ENCODE results near the gene ZC3HAV1L.

GRCh38 chr7:139080905-139081304 lies 45.1 kb upstream of the ZC3HAV1L start:
- no peak for TF ChIP-seq TAF1 (IDR thresholded peaks at IDR 0.05; ENCODE audit: borderline replicate concordance, low read depth, low read length)
- no peak for TF ChIP-seq POLR2A (IDR thresholded peaks at IDR 0.05; ENCODE audit: low read depth, low read length)
